Smooth muscle cell (in vitro differentiated cells): ENCODE measurements around the gene GNG7. TPM values are rescaled to one million over a fixed set of nuclear protein-coding genes. Genes with fewer than 3 reads are reported as not detected.

ENCODE experiments used
- DNase-seq: peaks from one replicate; lab custom pipeline; 2025; ENCODE audit not compliant: unreplicated experiment; lab: John Stamatoyannopoulos, UW
- H2AFZ ChIP-seq: fragments of 200-600 bp; sonication (generic); 2 replicates; pipeline ENCODE4 v1.6.0; 2016; ENCODE audit warnings: antibody characterized with exemption, low read depth, mild to moderate bottlenecking
- H3F3A ChIP-seq: fragments of 200-600 bp; sonication (generic); 2 replicates; pipeline ENCODE4 v1.6.0; 2017; ENCODE audit warnings: antibody characterized with exemption, low read depth
- H3K27ac ChIP-seq: fragments of 200-600 bp; sonication (generic); 2 replicates; pipeline ENCODE4 v1.5.1; 2016; ENCODE audit warnings: low read depth, mild to moderate bottlenecking
- H3K27me3 ChIP-seq: fragments of 200-600 bp; sonication (generic); 2 replicates; pipeline ENCODE4 v1.6.1; 2016; ENCODE audit warnings: low read depth, mild to moderate bottlenecking
- H3K36me3 ChIP-seq: fragments of 200-600 bp; sonication (generic); 2 replicates; pipeline ENCODE4 v1.5.1; 2016; ENCODE audit warnings: low read depth
- H3K4me1 ChIP-seq: fragments of 200-600 bp; sonication (generic); 2 replicates; pipeline ENCODE4 v1.5.1; 2016; ENCODE audit warnings: low read depth
- H3K4me2 ChIP-seq: fragments of 200-600 bp; sonication (generic); 2 replicates; pipeline ENCODE4 v1.6.0; 2016; ENCODE audit warnings: mild to moderate bottlenecking
- H3K4me3 ChIP-seq: fragments of 200-600 bp; sonication (generic); 2 replicates; pipeline ENCODE4 v1.5.1; 2016; ENCODE audit warnings: mild to moderate bottlenecking
- H3K79me2 ChIP-seq: fragments of 200-600 bp; sonication (generic); 2 replicates; pipeline ENCODE4 v1.6.0; 2016; ENCODE audit warnings: low read depth, mild to moderate bottlenecking
- H3K9ac ChIP-seq: fragments of 200-600 bp; sonication (generic); 2 replicates; pipeline ENCODE4 v1.6.0; 2016; ENCODE audit warnings: low read depth
- H3K9me3 ChIP-seq: fragments of 200-600 bp; sonication (generic); replicated peaks from 2 replicates; pipeline ENCODE4 v1.5.1; 2016; ENCODE audit warnings: low read depth
- H4K20me1 ChIP-seq: fragments of 200-600 bp; sonication (generic); 2 replicates; pipeline ENCODE4 v1.6.0; 2016; ENCODE audit warnings: low read depth
- CTCF ChIP-seq: fragments of 200-600 bp; sonication (generic); IDR thresholded peaks from 2 replicates; pipeline ENCODE4 v1.5.1; 2017; ENCODE audit warnings: borderline replicate concordance, mild to moderate bottlenecking, antibody characterized with exemption; ENCODE audit not compliant: insufficient read depth, poor library complexity, severe bottlenecking
- WGBS: methylation state at CpG from one replicate; pipeline ENCODE4 v1.1.7; 2016; ENCODE audit warnings: low lambda C conversion rate; 5-methylcytosine and 5-hydroxymethylcytosine counted together
- polyA plus RNA-seq: library from polyadenylated mRNA; unstranded; fragments of >200 nt; fragmentation: Nextera tagmentation; extraction: Ambion mirVana; gene quantifications from 2 replicates; pipeline ENCODE4 v1.2.1, GENCODE V29; 2016
- total RNA-seq: library from RNA; depleted of rRNA; stranded (reverse); fragments of >200 nt; gene quantifications from 2 replicates; pipeline ENCODE4 v1.2.3, GENCODE V29; 2014

Gene GNG7
- total and polyA plus RNA-seq, 2 experiments from 2014 or later, result 1.7 to 2.6 TPM

- Histone ChIP-seq H3K4me3 (no peak overlapping the region), H3K27me3 (no peaks in the 10 kb centered on the region), H3F3A (no peaks in the 10 kb centered on the region), H3K4me1 (no peaks in the 10 kb centered on the region), H3K4me2 (no peak overlapping the region), H3K27ac (no peak overlapping the region), H3K9me3 (no peaks in the 10 kb centered on the region), H3K9ac (no peak overlapping the region), H3K36me3 (no peaks in the 10 kb centered on the region), H3K79me2 (no peaks in the 10 kb centered on the region), H2AFZ (no peak overlapping the region), H4K20me1 (no peaks in the 10 kb centered on the region)
- TF ChIP-seq CTCF, result no peak
- DNase-seq, result no peak
- WGBS, result 91% methylated on average over 9 of the region's 9 CpGs
These were observed 36.0 kb downstream of the GNG7 start for GRCh38 chr19:2666344-2666994.

GRCh38 chr19:2665103-2665502 is 37.4 kb downstream of the GNG7 start:
- Histone ChIP-seq H3K27ac (no peak overlapping the region), H3K27me3 (no peaks in the 10 kb centered on the region), H3K9ac (no peak overlapping the region), H3K79me2 (no peaks in the 10 kb centered on the region), H3K36me3 (no peaks in the 10 kb centered on the region), H3K4me1 (no peaks in the 10 kb centered on the region), H3K4me3 (no peak overlapping the region), H3F3A (no peaks in the 10 kb centered on the region), H3K4me2 (no peak overlapping the region), H2AFZ (no peak overlapping the region), H3K9me3 (no peaks in the 10 kb centered on the region), H4K20me1 (no peaks in the 10 kb centered on the region)
- 91% methylated on average over 11 of the region's 11 CpGs for WGBS
- TF ChIP-seq CTCF, result no peak
- no peak for DNase-seq

GRCh38 chr19:2663920-2664571 is 38.4 kb downstream of the GNG7 start:
- WGBS, result 90% methylated on average over 18 of the region's 18 CpGs
- Histone ChIP-seq H3K4me2 (no peak overlapping the region), H3K27me3 (no peaks in the 10 kb centered on the region), H3K4me3 (no peak overlapping the region), H2AFZ (no peak overlapping the region), H3K36me3 (no peaks in the 10 kb centered on the region), H3F3A (no peaks in the 10 kb centered on the region), H3K27ac (no peak overlapping the region), H3K4me1 (no peaks in the 10 kb centered on the region), H3K9me3 (no peaks in the 10 kb centered on the region), H3K9ac (no peak overlapping the region), H3K79me2 (no peaks in the 10 kb centered on the region), H4K20me1 (no peaks in the 10 kb centered on the region)
- DNase-seq, result no peak
- TF ChIP-seq CTCF, result no peak

- Histone ChIP-seq H3K36me3 (no peaks in the 10 kb centered on the region), H3K9ac (no peak overlapping the region), H3K27me3 (no peaks in the 10 kb centered on the region), H4K20me1 (no peaks in the 10 kb centered on the region), H3K27ac (no peak overlapping the region), H2AFZ (no peak overlapping the region), H3K4me1 (no peaks in the 10 kb centered on the region), H3K4me3 (no peak overlapping the region), H3K4me2 (no peak overlapping the region), H3F3A (no peaks in the 10 kb centered on the region), H3K79me2 (no peaks in the 10 kb centered on the region), H3K9me3 (no peaks in the 10 kb centered on the region)
- 84% methylated on average over 4 of the region's 4 CpGs for WGBS
- no peak for DNase-seq
- no peak for TF ChIP-seq CTCF
These were observed 40.9 kb downstream of the GNG7 start for GRCh38 chr19:2661615-2662014.
